H1 (cell line): Measurements from ENCODE around the gene HS3ST6. TPM values are rescaled to one million over a fixed set of nuclear protein-coding genes. Genes with fewer than 3 reads are reported as not detected.
A peak's percentile ranks its signal among the peaks of the same experiment; 100 is the strongest.

ENCODE experiments used
- CTCF ChIA-PET: fragments of 300-600 bp; sonication (Branson Sonifier 250); formaldehyde crosslinking; loops from one replicate; lab custom pipeline; 2021; ENCODE audit not compliant: partially characterized antibody; lab: Charles Lee
- POLR2A ChIA-PET: fragments of 300-600 bp; sonication (Branson Sonifier 250); formaldehyde crosslinking; loops from one replicate; lab custom pipeline; 2021; ENCODE audit warnings: inconsistent platforms; ENCODE audit not compliant: partially characterized antibody; lab: Charles Lee
- DNase-seq, 2 experiments: peaks; one replicate each; pipeline versions ENCODE4 v3.0.0 to v3.0.0-alpha.2; 2010 to 2022; ENCODE audit warnings: low spot score in 2 of 2, low read depth in 1 of 2, mixed read lengths in 1 of 2
- FAIRE-seq: peaks from 2 replicates; lab custom pipeline; 2011; peaks lifted over from hg19 to GRCh38; lab: Jason Lieb, UNC
- H2AFZ ChIP-seq: 2 replicates; pipeline ENCODE4 v1.8.1; 2012; ENCODE audit warnings: low read length, inconsistent platforms
- H2AK5ac ChIP-seq: 2 replicates; pipeline ENCODE4 v1.6.1; 2013; ENCODE audit warnings: low read depth, low read length
- H2BK120ac ChIP-seq: replicated peaks from 2 replicates; pipeline ENCODE3; 2013; ENCODE audit warnings: low read depth, low read length, inconsistent platforms
- H2BK12ac ChIP-seq: 2 replicates; pipeline ENCODE4 v1.6.1; 2013; ENCODE audit warnings: low read depth, low read length
- H2BK15ac ChIP-seq: 2 replicates; pipeline ENCODE4 v1.6.1; 2013; ENCODE audit warnings: low read length
- H2BK20ac ChIP-seq: 2 replicates; pipeline ENCODE4 v1.6.1; 2013; ENCODE audit warnings: low read length
- H2BK5ac ChIP-seq: 2 replicates; pipeline ENCODE4 v1.6.1; 2013; ENCODE audit warnings: low read depth, low read length
- H3K14ac ChIP-seq: 2 replicates; pipeline ENCODE4 v1.6.1; 2013; ENCODE audit warnings: inconsistent platforms; ENCODE audit not compliant: insufficient read length
- H3K18ac ChIP-seq: 2 replicates; pipeline ENCODE4 v1.6.1; 2013; ENCODE audit warnings: low read length; ENCODE audit errors: extremely low read depth
- H3K23ac ChIP-seq: 2 replicates; pipeline ENCODE4 v1.6.1; 2013; ENCODE audit warnings: inconsistent platforms; ENCODE audit not compliant: insufficient read length
- H3K23me2 ChIP-seq: 2 replicates; pipeline ENCODE4 v1.6.1; 2013; ENCODE audit warnings: low read depth, low read length
- H3K27ac ChIP-seq: 2 replicates; pipeline ENCODE4 v1.6.1; 2011; ENCODE audit warnings: low read depth, low read length, inconsistent platforms
- H3K27me3 ChIP-seq, 4 experiments: replicated peaks in 1 of 4; 1 replicate in 1 of 4; 2 replicates in 3 of 4; pipeline versions ENCODE4 v1.6.1 to v1.8.1; 2011 to 2013; ENCODE audit warnings: low read length in 3 of 4, mild to moderate bottlenecking in 3 of 4, inconsistent platforms in 2 of 4, mixed read lengths in 2 of 4, moderate library complexity in 1 of 4; ENCODE audit not compliant: control insufficient read depth in 3 of 4, insufficient read depth in 3 of 4; ENCODE audit errors: extremely low read depth in 1 of 4
- H3K36me3 ChIP-seq, 4 experiments: 2 replicates each; pipeline versions ENCODE4 v1.6.1 to v1.8.1; 2011 to 2013; ENCODE audit warnings: mild to moderate bottlenecking in 4 of 4, low read length in 3 of 4, moderate library complexity in 2 of 4, control low read depth in 1 of 4, inconsistent platforms in 1 of 4; ENCODE audit not compliant: insufficient read depth in 4 of 4, control insufficient read depth in 2 of 4
- H3K4ac ChIP-seq: replicated peaks from 2 replicates; pipeline ENCODE3; 2013; ENCODE audit warnings: low read length, low read depth, mixed read lengths, inconsistent platforms; ENCODE audit not compliant: insufficient read length
- H3K4me1 ChIP-seq, 4 experiments: replicated peaks in 1 of 4; 1 replicate in 1 of 4; 2 replicates in 3 of 4; pipeline versions ENCODE4 v1.6.1 to v1.8.1; 2011 to 2013; ENCODE audit warnings: low read length in 3 of 4, inconsistent platforms in 2 of 4, mixed read lengths in 1 of 4; ENCODE audit not compliant: insufficient read depth in 4 of 4, control insufficient read depth in 3 of 4
- H3K4me2 ChIP-seq, 2 experiments: 2 replicates each; pipeline versions ENCODE4 v1.6.1 to v1.8.1; 2011 to 2013; ENCODE audit warnings: low read depth in 2 of 2, low read length in 2 of 2, control low read depth in 1 of 2, inconsistent platforms in 1 of 2, mild to moderate bottlenecking in 1 of 2; ENCODE audit not compliant: insufficient read depth in 1 of 2
- H3K4me3 ChIP-seq, 4 experiments: fragments of 200-600, 300-600 bp in 1 of 4; sonication (generic), shearing (Covaris generic), sonication (Bioruptor Twin) in 1 of 4; 2 replicates each; pipeline versions ENCODE4 v1.5.1 to v1.8.1; 2011 to 2016; ENCODE audit warnings: low read length in 4 of 4, low read depth in 3 of 4, control low read depth in 2 of 4, inconsistent platforms in 2 of 4, mild to moderate bottlenecking in 2 of 4, mixed read lengths in 1 of 4, moderate library complexity in 1 of 4; ENCODE audit not compliant: insufficient read depth in 2 of 4; ENCODE audit errors: extremely low read depth in 1 of 4
- H3K56ac ChIP-seq: replicated peaks from 2 replicates; pipeline ENCODE3; 2013; ENCODE audit warnings: low read depth, mild to moderate bottlenecking, mixed read lengths, low read length, inconsistent platforms; ENCODE audit not compliant: insufficient read length
- H3K79me1 ChIP-seq: 2 replicates; pipeline ENCODE4 v1.6.1; 2013; ENCODE audit warnings: low read depth, low read length, control low read depth
- H3K79me2 ChIP-seq, 2 experiments: 2 replicates each; pipeline versions ENCODE4 v1.6.1 to v1.8.1; 2012 to 2013; ENCODE audit warnings: low read length in 2 of 2, mild to moderate bottlenecking in 2 of 2, inconsistent platforms in 1 of 2; ENCODE audit not compliant: insufficient read depth in 2 of 2, control insufficient read depth in 1 of 2
- H3K9ac ChIP-seq, 4 experiments: replicated peaks in 1 of 4; 1 replicate in 1 of 4; 2 replicates in 3 of 4; pipeline versions ENCODE4 v1.6.1 to v1.8.1; 2011 to 2013; ENCODE audit warnings: low read depth in 3 of 4, low read length in 3 of 4, control low read depth in 2 of 4, mild to moderate bottlenecking in 2 of 4, moderate library complexity in 2 of 4, inconsistent platforms in 1 of 4; ENCODE audit errors: extremely low read depth in 1 of 4
- H3K9me3 ChIP-seq, 2 experiments: 2 replicates each; pipeline versions ENCODE4 v1.6.1 to v1.8.1; 2012 to 2013; ENCODE audit warnings: mild to moderate bottlenecking in 2 of 2, moderate library complexity in 2 of 2, control low read depth in 1 of 2, inconsistent platforms in 1 of 2, low read depth in 1 of 2, low read length in 1 of 2, mixed read lengths in 1 of 2; ENCODE audit not compliant: insufficient read depth in 2 of 2
- H4K20me1 ChIP-seq, 2 experiments: replicated peaks in 1 of 2; 2 replicates each; pipeline versions ENCODE3 to v1.8.1; 2011 to 2013; ENCODE audit warnings: inconsistent platforms in 2 of 2, low read length in 2 of 2, mild to moderate bottlenecking in 1 of 2; ENCODE audit not compliant: insufficient read depth in 2 of 2, control insufficient read depth in 1 of 2
- H4K5ac ChIP-seq: 2 replicates; pipeline ENCODE4 v1.6.1; 2013; ENCODE audit warnings: low read length, low read depth, mixed read lengths, inconsistent platforms; ENCODE audit not compliant: insufficient read length
- H4K8ac ChIP-seq: 2 replicates; pipeline ENCODE4 v1.8.0; 2013; ENCODE audit warnings: mild to moderate bottlenecking, moderate library complexity, low read length, inconsistent platforms; ENCODE audit not compliant: insufficient read depth; ENCODE audit errors: extremely low read depth
- H4K91ac ChIP-seq: replicated peaks from 2 replicates; pipeline ENCODE3; 2013; ENCODE audit warnings: low read length, mixed read lengths, inconsistent platforms; ENCODE audit not compliant: insufficient read length
- BACH1 ChIP-seq: IDR thresholded peaks from 2 replicates; pipeline ENCODE4 v1.6.1; 2012; ENCODE audit warnings: low read length, improper control_type of control experiment
- BCL11A ChIP-seq, 2 experiments: IDR thresholded peaks; one replicate each; pipeline ENCODE4 v1.6.1; 2011; ENCODE audit warnings: low read depth in 2 of 2, low read length in 2 of 2, mild to moderate bottlenecking in 2 of 2
- CEBPB ChIP-seq: IDR thresholded peaks from 2 replicates; pipeline ENCODE4 v1.6.1; 2012; ENCODE audit warnings: low read depth, low read length
- CHD1 ChIP-seq: IDR thresholded peaks from 2 replicates; pipeline ENCODE4 v1.6.1; 2012; ENCODE audit warnings: low read depth, low read length, improper control_type of control experiment
- EP300 ChIP-seq, 2 experiments: IDR thresholded peaks; 1 replicate in 1 of 2; 2 replicates in 1 of 2; pipeline ENCODE4 v1.6.1; 2011 to 2012; ENCODE audit warnings: low read depth in 2 of 2, low read length in 2 of 2, mild to moderate bottlenecking in 2 of 2, borderline replicate concordance in 1 of 2, inconsistent platforms in 1 of 2, moderate library complexity in 1 of 2
- KDM1A ChIP-seq: fragments of 200-600, 300-600 bp; sonication (generic); IDR thresholded peaks from 2 replicates; pipeline ENCODE4 v1.7.1; 2016; ENCODE audit warnings: mild to moderate bottlenecking, low read length, borderline replicate concordance
- MAFK ChIP-seq: IDR thresholded peaks from 2 replicates; pipeline ENCODE4 v1.6.1; 2012; ENCODE audit warnings: low read depth, mild to moderate bottlenecking, improper control_type of control experiment, low read length
- RNF2 ChIP-seq: fragments of 200-900, 300-1000 bp; sonication (generic); IDR thresholded peaks from 2 replicates; pipeline ENCODE4 v1.7.1; 2016; ENCODE audit warnings: borderline replicate concordance, low read depth, mild to moderate bottlenecking, antibody characterized with exemption, low read length; ENCODE audit not compliant: poor library complexity, severe bottlenecking; ENCODE audit errors: missing control alignments
- SUZ12 ChIP-seq: fragments of 200-600 bp; sonication (generic); IDR thresholded peaks from 2 replicates; pipeline ENCODE4 v1.6.1; 2012; ENCODE audit warnings: mild to moderate bottlenecking, inconsistent platforms, low read length, moderate library complexity, mixed read lengths
- WGBS, 2 experiments: shearing (Covaris generic) in 1 of 2; methylation state at CpG; one replicate each; pipeline versions ENCODE4 v1.1.6 to v1.1.7; 2013 to 2015; ENCODE audit warnings: low lambda C conversion rate in 2 of 2, mixed read lengths in 2 of 2, inconsistent platforms in 1 of 2, low coverage in 1 of 2, missing lambda C conversion rate in 1 of 2; ENCODE audit not compliant: insufficient replicate concordance in 2 of 2, insufficient coverage in 1 of 2, insufficient read length in 1 of 2; ENCODE audit errors: extremely low coverage in 1 of 2, missing lambda C conversion rate in 1 of 2; 5-methylcytosine and 5-hydroxymethylcytosine counted together
- polyA plus RNA-seq, 7 experiments: library from polyadenylated mRNA; depleted of rRNA in 3 of 7; stranded (reverse) in 5 of 7; unstranded in 2 of 7; fragments of >200 nt in 5 of 7; fragments of 200-250 nt in 2 of 7; gene quantifications; 1 replicate in 5 of 7; 2 replicates in 1 of 7; 4 replicates in 1 of 7; pipeline versions ENCODE4 v1.2.1 to v1.2.3, GENCODE V29; 2011 to 2013; ENCODE audit warnings: missing spikeins in 2 of 7, mixed read lengths in 2 of 7
- total RNA-seq: library from RNA; stranded (reverse); fragmentation: NEBNext Ultra II Directional; extraction: Animal tissue kit (Norgen Biotek cat#: 25700); gene quantifications from 2 replicates; pipeline ENCODE4 v1.2.1, GENCODE V29; 2021
- TF ChIP-seq, protein P1 (sequence below): IDR thresholded peaks from 2 replicates; pipeline ENCODE4 v1.6.1; 2011; ENCODE audit warnings: low read depth, mild to moderate bottlenecking, low read length; ENCODE audit not compliant: insufficient read depth

The HS3ST6 gene
- total and polyA plus RNA-seq, 2 of the 8 experiments (the other 6 are each of a cell fraction or from before 2014, with no cell fraction given) = 0.36 to 0.39 TPM

DNA sequence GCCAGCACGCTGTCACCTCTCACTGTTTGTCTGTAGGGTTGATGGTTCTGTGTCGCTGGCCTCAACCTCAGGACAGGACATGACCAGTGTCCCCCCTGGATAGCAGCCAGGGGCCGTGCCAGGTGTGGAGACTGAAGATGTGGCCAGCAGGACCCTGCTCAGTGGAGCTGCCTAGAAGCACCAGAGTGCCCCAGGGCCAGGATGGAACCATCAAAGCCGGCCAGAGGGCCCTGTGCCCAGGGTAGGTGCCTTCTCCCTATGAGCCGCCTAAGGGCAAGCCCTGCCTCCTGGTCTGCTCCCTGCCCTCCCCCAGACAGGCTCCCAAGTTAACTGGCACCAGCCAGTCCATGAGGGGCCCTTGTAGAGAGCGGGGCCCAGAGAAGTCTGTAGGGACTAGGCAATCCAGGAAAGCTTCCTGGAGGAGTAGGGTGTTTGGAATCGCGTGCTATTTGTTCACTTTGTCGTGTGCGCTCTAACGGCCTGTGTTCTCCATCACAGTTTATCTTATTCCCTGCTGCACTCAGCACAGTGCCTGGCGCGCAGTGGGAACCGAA lies 40.6 kb upstream of the HS3ST6 start:
- peak overlapping the region; percentile 76 for H3K4ac ChIP-seq
- H2BK120ac ChIP-seq = no peak overlapping the region
- H3K79me2 ChIP-seq = peaks cover 5 to 21% of the 10 kb centered on the region in 2 experiments
- no peak overlapping the region for H3K9ac ChIP-seq
- peak overlapping the region; percentile 62 to 99 for H3K4me2 ChIP-seq
- H2AK5ac ChIP-seq = no peak overlapping the region
- H4K8ac ChIP-seq = peak overlapping the region; percentile 16; the same call in 1 of the 2 replicates
- no peak overlapping the region for H3K14ac ChIP-seq
- H4K5ac ChIP-seq = peak overlapping the region; percentile 27
- H2BK5ac ChIP-seq = no peak overlapping the region; the same call in 1 of the 2 replicates
- peak overlapping the region; percentile 22 to 93 (median 86) for H3K4me3 ChIP-seq
- WGBS, 2 experiments = 54% methylated on average over 13 of the region's 14 CpGs; no CpG with 5 or more reads in 1 of the 2 experiments
- peaks cover 0 to 2% (median 0%) of the 10 kb centered on the region in 4 experiments; a peak in 3 of 7 replicates for H3K27me3 ChIP-seq
- H3K27ac ChIP-seq = no peak overlapping the region
- H2BK12ac ChIP-seq = peak overlapping the region; percentile 50; the same call in 1 of the 2 replicates
- H2BK20ac ChIP-seq = no peak overlapping the region
- H4K20me1 ChIP-seq = peaks cover 5 to 12% of the 10 kb centered on the region in 2 experiments
- no peaks in the 10 kb centered on the region for H3K9me3 ChIP-seq
- H3K18ac ChIP-seq = peak overlapping the region; percentile 60; the same call in 1 of the 2 replicates
- no peak overlapping the region for H3K56ac ChIP-seq
- CTCF ChIA-PET = interaction anchor here (1.2 to 1.8 kb wide), 3 partner anchors 12 to 17 kb away, joined by 3 to 8 read pairs (median 3); partner anchors contain the start of gene TBL3
- peaks cover 11% of the 10 kb centered on the region for H3K23me2 ChIP-seq
- DNase-seq = peak in 1 of 2 experiments; percentile 57
- peaks cover 0 to 16% (median under 1%) of the 10 kb centered on the region in 4 experiments; a peak in 4 of 7 replicates for H3K4me1 ChIP-seq
- no peak for FAIRE-seq
- H2BK15ac ChIP-seq = peak overlapping the region; percentile 72; the same call in 1 of the 2 replicates
- H3K36me3 ChIP-seq = peaks cover 17 to 30% (median 26%) of the 10 kb centered on the region in 4 experiments
- H3K23ac ChIP-seq = no peak overlapping the region
- H2AFZ ChIP-seq = peak overlapping the region; percentile 31; the same call in 1 of the 2 replicates
- POLR2A ChIA-PET = interaction anchor here (0.9 to 19.8 kb wide), 8 partner anchors 6 to 196 kb away, joined by 3 to 736 read pairs (median 58); partner anchors contain the start of genes GFER, MSRB1, NME3 and NOXO1
- H3K79me1 ChIP-seq = peaks cover 2% of the 10 kb centered on the region
- H4K91ac ChIP-seq = peak overlapping the region; percentile 69
- TF ChIP-seq SUZ12 (no peak), CEBPB (no peak), RNF2 (no peak), CHD1 (no peak), BCL11A (IDR thresholded peaks at IDR 0.05; ENCODE audit: low read depth in 2 of 2, low read length in 2 of 2) (no peak), BACH1 (no peak), EP300 (IDR thresholded peaks at IDR 0.05; ENCODE audit: borderline replicate concordance in 1 of 2, low read depth in 2 of 2, low read length in 2 of 2) (no peak), MAFK (no peak), KDM1A (no peak)
- TF ChIP-seq, protein P1, sequence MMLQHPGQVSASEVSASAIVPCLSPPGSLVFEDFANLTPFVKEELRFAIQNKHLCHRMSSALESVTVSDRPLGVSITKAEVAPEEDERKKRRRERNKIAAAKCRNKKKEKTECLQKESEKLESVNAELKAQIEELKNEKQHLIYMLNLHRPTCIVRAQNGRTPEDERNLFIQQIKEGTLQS = no peak
